Skeletal muscle satellite cell (primary cell): ENCODE results near the gene TIGD6.

Source experiments
- H3K27me3 ChIP-seq: 2 replicates; pipeline ENCODE4 v1.7.0; 2013; ENCODE audit warnings: low read length; ENCODE audit not compliant: control insufficient read depth, insufficient read depth
- H3K36me3 ChIP-seq: 2 replicates; pipeline ENCODE4 v1.7.0; 2013; ENCODE audit warnings: mild to moderate bottlenecking, control low read depth, low read length; ENCODE audit not compliant: insufficient read depth
- H3K4me1 ChIP-seq: 2 replicates; pipeline ENCODE4 v1.7.0; 2013; ENCODE audit warnings: low read length; ENCODE audit not compliant: control insufficient read depth, insufficient read depth
- H3K4me2 ChIP-seq: 2 replicates; pipeline ENCODE4 v1.7.0; 2013; ENCODE audit warnings: mild to moderate bottlenecking, low read length
- H3K4me3 ChIP-seq: 2 replicates; pipeline ENCODE4 v1.7.0; 2013; ENCODE audit warnings: low read length
- H3K9ac ChIP-seq: 2 replicates; pipeline ENCODE4 v1.7.0; 2013; ENCODE audit warnings: mild to moderate bottlenecking, low read depth, low read length, moderate library complexity
- H3K9me3 ChIP-seq: replicated peaks from 2 replicates; pipeline ENCODE4 v1.7.0; 2013; ENCODE audit warnings: mild to moderate bottlenecking, control low read depth, low read length

Gene TIGD6

DNA sequence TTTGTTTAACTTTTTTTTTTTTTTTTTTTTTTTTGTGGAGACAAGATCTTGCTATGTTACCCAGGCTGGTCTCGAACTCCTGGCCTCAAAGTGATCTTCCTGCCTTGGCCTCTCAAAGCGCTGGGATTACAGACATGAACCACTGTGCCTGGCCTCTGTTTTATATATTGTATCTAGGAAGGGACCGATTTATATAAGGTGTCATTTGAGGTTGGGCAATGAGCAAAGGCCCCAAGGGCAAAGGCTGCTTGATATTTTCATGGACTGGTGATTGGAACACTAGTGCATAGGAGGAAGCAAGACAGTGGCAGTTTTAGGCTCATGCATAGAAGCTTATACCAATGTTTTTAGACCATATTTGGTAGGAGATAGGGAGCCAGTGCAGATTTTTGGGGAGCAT lies 36.7 kb downstream of the TIGD6 start:
- Histone ChIP-seq H3K4me3 (no peak overlapping the region), H3K9me3 (no peaks in the 10 kb centered on the region), H3K27me3 (no peaks in the 10 kb centered on the region), H3K4me1 (peaks cover 18% of the 10 kb centered on the region), H3K4me2 (no peak overlapping the region), H3K36me3 (peaks cover 3% of the 10 kb centered on the region), H3K9ac (no peak overlapping the region)

GRCh38 chr5:149962601-149963300 lies 37.7 kb downstream of the TIGD6 start:
- no peak overlapping the region for H3K4me3 ChIP-seq
- H3K4me2 ChIP-seq, result no peak overlapping the region
- peaks cover 3% of the 10 kb centered on the region for H3K36me3 ChIP-seq
- H3K27me3 ChIP-seq, result no peaks in the 10 kb centered on the region
- H3K9ac ChIP-seq, result no peak overlapping the region
- H3K9me3 ChIP-seq, result no peaks in the 10 kb centered on the region
- peaks cover 18% of the 10 kb centered on the region for H3K4me1 ChIP-seq

DNA sequence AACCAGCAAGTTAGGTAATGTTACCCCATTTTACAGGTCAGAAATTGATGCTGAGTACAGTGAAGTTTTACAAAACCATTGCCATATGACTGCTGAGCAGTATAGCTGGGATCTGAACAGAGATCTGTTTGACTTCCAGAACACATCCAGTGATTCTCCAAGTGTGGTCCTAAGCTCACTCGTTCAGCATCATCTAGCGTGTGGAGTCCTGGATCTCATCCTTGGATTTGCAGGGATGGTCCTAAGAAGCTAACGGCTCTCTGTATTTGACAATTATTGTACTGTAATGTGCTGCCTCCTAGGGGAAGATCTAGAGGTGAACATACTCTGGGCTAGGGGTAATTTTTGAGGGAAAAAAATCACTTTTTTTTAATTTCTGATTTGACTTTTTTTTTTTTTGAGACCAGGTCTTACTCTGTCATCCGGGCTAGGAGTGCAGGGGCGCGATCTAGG lies 38.5 kb downstream of the TIGD6 start:
- Histone ChIP-seq H3K36me3 (peaks cover 3% of the 10 kb centered on the region), H3K4me3 (peak overlapping the region; percentile 97), H3K4me2 (peak overlapping the region; percentile 96), H3K4me1 (peaks cover 18% of the 10 kb centered on the region), H3K9me3 (no peaks in the 10 kb centered on the region), H3K27me3 (no peaks in the 10 kb centered on the region), H3K9ac (peak overlapping the region; percentile 90)

DNA sequence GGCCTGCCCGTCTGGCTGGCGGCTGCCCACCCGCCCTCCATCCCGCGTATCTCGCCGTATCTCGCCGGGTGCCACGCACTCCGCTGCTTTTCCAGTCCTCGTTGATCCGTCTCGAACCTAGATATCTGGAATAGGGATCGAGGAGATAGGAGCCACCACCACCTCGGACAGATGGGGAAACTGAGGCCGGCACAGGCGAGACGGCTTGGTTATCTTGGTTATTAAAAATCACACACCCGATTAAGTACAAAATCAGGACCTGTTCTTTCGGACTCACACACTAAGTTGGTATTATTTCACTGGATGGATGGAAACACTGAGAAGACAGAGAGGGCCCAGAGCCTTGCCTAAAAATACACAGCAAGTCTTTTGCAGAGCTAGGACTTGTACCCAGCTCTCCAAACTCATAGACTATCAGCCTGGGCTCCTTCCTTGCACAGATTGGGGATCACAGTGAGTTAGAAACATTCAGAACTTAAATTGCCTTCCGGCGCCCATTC lies 39.2 kb downstream of the TIGD6 start:
- Histone ChIP-seq H3K4me3 (peak overlapping the region; percentile 97), H3K36me3 (peaks cover 3% of the 10 kb centered on the region), H3K4me2 (peak overlapping the region; percentile 96), H3K9me3 (no peaks in the 10 kb centered on the region), H3K27me3 (no peaks in the 10 kb centered on the region), H3K4me1 (peaks cover 18% of the 10 kb centered on the region), H3K9ac (peak overlapping the region; percentile 90)

- H3K9me3 ChIP-seq, result no peaks in the 10 kb centered on the region
- H3K4me3 ChIP-seq, result peak within 1 kb of the TSS; percentile 97
- H3K27me3 ChIP-seq, result no peaks in the 10 kb centered on the region
- H3K9ac ChIP-seq, result peak within 1 kb of the TSS; percentile 90
- H3K4me2 ChIP-seq, result peak within 1 kb of the TSS; percentile 96
- H3K36me3 ChIP-seq, result peaks cover 3% of the 10 kb centered on the region
- H3K4me1 ChIP-seq, result peaks cover 18% of the 10 kb centered on the region
Measured at GRCh38 chr5:149960272-149961185, 39.9 kb downstream of the TIGD6 start, which contains the start of gene SLC26A2. SLC26A2 (plus strand) TSS chr5:149960758; CDS start chr5:149977653, 16,895 bp downstream.

DNA sequence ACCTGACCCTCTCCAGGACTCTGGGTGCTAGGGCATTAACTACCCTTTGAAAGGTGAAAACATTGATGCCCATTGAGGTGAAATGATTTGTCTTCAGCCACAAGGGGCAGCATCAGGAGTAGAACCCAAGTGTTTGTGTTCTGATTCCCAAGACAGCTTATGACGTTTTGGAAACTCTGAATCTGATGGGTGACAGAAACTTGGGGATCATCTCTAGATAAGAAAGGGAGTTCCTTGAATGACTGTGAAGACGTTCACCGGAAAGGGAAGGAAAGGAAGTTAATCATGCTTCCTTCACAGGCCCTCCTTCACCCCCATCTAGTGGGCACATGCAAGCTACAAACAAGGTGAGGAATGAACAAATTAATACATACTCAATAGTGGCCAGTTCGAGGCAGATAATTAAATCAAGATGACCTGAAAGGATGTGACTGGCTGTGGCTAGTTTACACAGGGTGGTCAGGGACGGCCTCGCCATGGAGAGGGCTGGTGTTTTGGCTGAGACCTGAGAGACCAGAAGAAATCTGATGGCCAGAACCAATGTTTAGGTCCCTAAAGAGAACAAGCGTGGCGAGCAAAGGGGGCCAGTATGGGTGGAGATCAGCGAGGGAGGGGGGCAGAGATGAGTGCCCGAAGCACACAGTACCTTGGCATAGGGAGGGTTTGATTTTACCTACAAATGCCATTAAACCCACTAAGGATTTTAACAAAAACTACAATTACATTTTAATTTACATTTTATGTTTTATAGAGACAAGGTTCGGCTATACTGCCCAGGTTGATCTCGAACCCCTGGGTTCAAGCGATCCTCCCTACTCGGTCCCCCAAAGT lies 40.8 kb downstream of the TIGD6 start:
- H3K27me3 ChIP-seq, result no peaks in the 10 kb centered on the region
- H3K4me1 ChIP-seq, result peaks cover 18% of the 10 kb centered on the region
- H3K36me3 ChIP-seq, result peaks cover 3% of the 10 kb centered on the region
- peak overlapping the region; percentile 89 for H3K9ac ChIP-seq
- no peaks in the 10 kb centered on the region for H3K9me3 ChIP-seq
- H3K4me2 ChIP-seq, result peak overlapping the region; percentile 96
- peak overlapping the region; percentile 97 for H3K4me3 ChIP-seq

GRCh38 chr5:149957855-149958254 lies 42.6 kb downstream of the TIGD6 start:
- Histone ChIP-seq H3K9me3 (no peaks in the 10 kb centered on the region), H3K4me3 (no peak overlapping the region), H3K4me1 (peaks cover 18% of the 10 kb centered on the region), H3K36me3 (peaks cover 3% of the 10 kb centered on the region), H3K27me3 (no peaks in the 10 kb centered on the region), H3K9ac (no peak overlapping the region), H3K4me2 (no peak overlapping the region)

GRCh38 chr5:149956685-149957084 lies 43.8 kb downstream of the TIGD6 start:
- no peak overlapping the region for H3K4me2 ChIP-seq
- H3K36me3 ChIP-seq, result no peaks in the 10 kb centered on the region
- H3K27me3 ChIP-seq, result no peaks in the 10 kb centered on the region
- H3K9ac ChIP-seq, result no peak overlapping the region
- H3K4me1 ChIP-seq, result peaks cover 16% of the 10 kb centered on the region
- H3K9me3 ChIP-seq, result no peaks in the 10 kb centered on the region
- no peak overlapping the region for H3K4me3 ChIP-seq

- H3K36me3 ChIP-seq, result no peaks in the 10 kb centered on the region
- H3K4me2 ChIP-seq, result no peak overlapping the region
- no peaks in the 10 kb centered on the region for H3K27me3 ChIP-seq
- H3K9ac ChIP-seq, result no peak overlapping the region
- peaks cover 4% of the 10 kb centered on the region for H3K4me1 ChIP-seq
- no peaks in the 10 kb centered on the region for H3K9me3 ChIP-seq
- H3K4me3 ChIP-seq, result no peak overlapping the region
Measured at GRCh38 chr5:149954798-149955197, 45.7 kb downstream of the TIGD6 start.

DNA sequence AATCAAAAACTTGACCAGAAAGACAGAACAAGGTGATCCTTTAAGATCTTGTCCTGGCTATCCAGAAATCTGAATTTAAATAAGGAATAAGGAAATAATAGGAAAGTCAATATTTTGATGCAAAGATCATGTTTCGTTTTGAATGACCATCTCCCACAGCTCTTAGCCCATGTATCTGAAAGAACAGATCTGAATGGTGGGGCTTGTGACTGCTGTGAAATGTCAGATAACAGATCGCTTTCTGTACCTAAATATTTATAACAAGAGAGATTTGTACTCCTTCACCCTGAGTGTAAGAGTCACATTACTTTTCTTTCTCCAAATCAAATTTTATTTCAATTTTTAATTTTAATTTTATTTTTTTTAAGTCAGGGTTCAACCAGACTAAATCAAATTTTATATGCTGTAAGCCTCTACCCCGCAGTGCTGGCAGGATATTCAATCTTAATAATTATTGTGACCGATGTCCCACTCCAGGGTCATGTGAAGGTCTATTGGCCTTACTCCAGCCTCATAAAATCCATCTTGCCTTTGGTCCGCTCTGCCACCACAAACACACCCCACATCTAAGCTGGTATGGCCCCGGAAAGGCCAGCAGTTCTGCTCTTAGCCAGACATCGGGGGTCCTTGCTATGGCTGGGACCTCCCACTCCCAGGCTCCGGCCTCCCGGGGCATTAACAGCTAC lies 46.9 kb downstream of the TIGD6 start:
- H3K9ac ChIP-seq, result no peak overlapping the region
- no peaks in the 10 kb centered on the region for H3K27me3 ChIP-seq
- no peaks in the 10 kb centered on the region for H3K4me1 ChIP-seq
- H3K9me3 ChIP-seq, result no peaks in the 10 kb centered on the region
- H3K4me3 ChIP-seq, result no peak overlapping the region
- H3K36me3 ChIP-seq, result no peaks in the 10 kb centered on the region
- H3K4me2 ChIP-seq, result no peak overlapping the region
